Brain microvascular endothelial cell (primary cell): Measurements from ENCODE around the gene TMEM98.
A peak's percentile ranks its signal among the peaks of the same experiment; 100 is the strongest.
"Not testable (repeated sequence)": the region's sequence is repeated elsewhere in the genome, so short reads cannot be mapped to it uniquely, and the experiment has no call there.

ENCODE experiments used
- DNase-seq: peaks from one replicate; pipeline ENCODE4 v3.0.0-alpha.2; 2020
- H3K27ac ChIP-seq: fragments of 250-450 bp; sonication (Bioruptor Pico); 2 replicates; pipeline ENCODE4 v1.5.1; 2020; ENCODE audit warnings: mild to moderate bottlenecking, moderate library complexity
- H3K27me3 ChIP-seq: fragments of 250-450 bp; sonication (Bioruptor Pico); replicated peaks from 2 replicates; pipeline ENCODE4 v1.5.1; 2020; ENCODE audit warnings: mild to moderate bottlenecking
- H3K36me3 ChIP-seq: fragments of 250-450 bp; sonication (Bioruptor Pico); replicated peaks from 2 replicates; pipeline ENCODE4 v1.5.1; 2020; ENCODE audit warnings: mild to moderate bottlenecking
- H3K4me3 ChIP-seq: 2 replicates; pipeline ENCODE4 v1.5.1; 2011; ENCODE audit warnings: low read depth, mild to moderate bottlenecking, control low read depth, low read length, moderate library complexity
- CTCF ChIP-seq: IDR thresholded peaks from 2 replicates; pipeline ENCODE4 v1.5.1; 2011; ENCODE audit warnings: low read depth, mild to moderate bottlenecking, moderate library complexity, low read length, control low read depth, inconsistent platforms; ENCODE audit errors: missing control alignments
- in situ Hi-C: cut with HindIII; loops from 2 replicates; pipeline ENCODE4 v1.10.0; 2017; ENCODE audit warnings: low sequenced_read_pairs, low pct_ligation_motif_present

Gene TMEM98

DNA sequence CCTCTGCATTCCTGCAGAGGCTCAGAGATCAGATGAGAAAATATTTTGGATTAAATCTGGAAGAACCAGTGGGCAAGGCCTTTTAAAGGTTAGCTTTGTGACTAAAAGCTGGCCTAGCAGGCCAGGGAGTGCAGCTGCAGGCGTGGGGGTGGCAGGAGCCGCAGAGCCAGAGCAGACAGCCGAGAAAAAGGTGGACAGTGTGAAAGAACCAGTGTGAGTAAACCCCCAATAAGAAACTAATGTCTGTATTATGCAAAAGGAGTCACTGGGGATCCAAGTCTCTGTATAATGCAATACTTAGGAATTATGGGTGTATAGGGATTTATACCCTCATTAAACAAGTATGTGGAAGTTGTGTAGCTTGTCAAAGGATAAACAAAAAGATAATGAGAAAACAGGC, 42.3 kb downstream of the TMEM98 start:
- in situ Hi-C loops, result no loop called here
- no peak for DNase-seq
- H3K27me3 ChIP-seq, result no peaks in the 10 kb centered on the region
- H3K27ac ChIP-seq, result no peak overlapping the region
- no peak for TF ChIP-seq CTCF
- H3K4me3 ChIP-seq, result no peak overlapping the region
- no peaks in the 10 kb centered on the region for H3K36me3 ChIP-seq

- no peak for TF ChIP-seq CTCF
- no peaks in the 10 kb centered on the region for H3K27me3 ChIP-seq
- DNase-seq, result peak; percentile 79
- H3K36me3 ChIP-seq, result no peaks in the 10 kb centered on the region
- no peak overlapping the region for H3K27ac ChIP-seq
- in situ Hi-C loops, result no loop called here
- no peak overlapping the region for H3K4me3 ChIP-seq
These were observed 43.2 kb downstream of the TMEM98 start for GRCh38 chr17:32971171-32971570.

GRCh38 chr17:32976131-32976530, 48.2 kb downstream of the TMEM98 start:
- in situ Hi-C loops, result no loop called here
- H3K4me3 ChIP-seq, result no peak overlapping the region
- no peaks in the 10 kb centered on the region for H3K27me3 ChIP-seq
- no peak overlapping the region for H3K27ac ChIP-seq
- DNase-seq, result no peak
- TF ChIP-seq CTCF, result no peak
- H3K36me3 ChIP-seq, result no peaks in the 10 kb centered on the region

DNA sequence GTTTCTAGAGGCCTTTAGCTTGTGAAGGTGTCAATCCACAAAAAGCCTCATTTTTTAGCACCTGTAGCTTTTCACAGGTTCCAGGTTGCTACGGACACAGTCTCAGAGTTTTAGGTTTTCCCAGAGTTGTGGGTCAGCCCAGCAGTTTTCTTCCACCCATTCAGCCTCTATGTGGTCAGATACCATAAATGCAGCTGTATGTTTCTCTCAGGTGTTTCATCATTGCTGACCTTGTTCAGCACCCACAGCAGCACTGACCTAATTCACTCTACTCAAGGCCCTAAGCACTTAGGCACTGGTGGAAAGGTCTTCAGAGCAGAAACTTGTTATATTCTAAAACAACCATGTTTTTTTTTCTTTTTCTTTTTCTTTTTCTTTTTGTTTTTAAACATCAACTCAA, 48.7 kb downstream of the TMEM98 start:
- DNase-seq, result no peak
- no peak for TF ChIP-seq CTCF
- Histone ChIP-seq H3K27ac (no peak overlapping the region), H3K27me3 (no peaks in the 10 kb centered on the region), H3K36me3 (no peaks in the 10 kb centered on the region), H3K4me3 (no peak overlapping the region)
- in situ Hi-C loops, result no loop called here

- TF ChIP-seq CTCF, result no peak
- in situ Hi-C loops, result no loop called here
- no peaks in the 10 kb centered on the region for H3K36me3 ChIP-seq
- no peak overlapping the region for H3K27ac ChIP-seq
- H3K27me3 ChIP-seq, result no peaks in the 10 kb centered on the region
- no peak overlapping the region for H3K4me3 ChIP-seq
- no peak for DNase-seq
These were observed 52.3 kb downstream of the TMEM98 start for GRCh38 chr17:32980230-32980629.

- H3K27me3 ChIP-seq, H3K36me3 ChIP-seq, in situ Hi-C loops, DNase-seq, H3K4me3 ChIP-seq, H3K27ac ChIP-seq: not testable (repeated sequence)
These were observed 53.7 kb downstream of the TMEM98 start for GRCh38 chr17:32981611-32982010.
